GM12801 (cell line): ENCODE results near the gene ESRRG.

Experiments used
- CTCF ChIP-seq: IDR thresholded peaks from one replicate; pipeline ENCODE4 v1.5.1; 2011; ENCODE audit warnings: control low read depth; ENCODE audit not compliant: insufficient read length; ENCODE audit errors: extremely low read depth

ESRRG gene

DNA sequence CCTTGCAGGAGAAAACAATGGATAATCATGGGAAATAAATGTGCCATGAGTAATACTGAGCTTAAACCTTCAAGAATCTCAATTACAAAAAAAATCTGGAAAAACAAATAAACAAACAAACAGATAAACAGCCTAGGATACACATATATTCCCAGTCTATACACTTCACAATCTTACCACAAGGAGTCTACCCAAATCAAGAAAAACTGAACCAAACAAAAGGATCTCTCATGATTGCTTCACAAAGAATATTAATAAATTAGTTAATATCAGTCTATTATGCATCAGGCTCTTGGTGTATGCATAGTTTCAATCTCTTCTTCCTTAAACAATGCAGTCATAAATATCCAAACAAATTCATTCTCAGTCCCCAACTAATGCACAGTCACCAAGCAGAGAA, 3.2 kb upstream of the ESRRG start:
- TF ChIP-seq CTCF, result no peak

DNA sequence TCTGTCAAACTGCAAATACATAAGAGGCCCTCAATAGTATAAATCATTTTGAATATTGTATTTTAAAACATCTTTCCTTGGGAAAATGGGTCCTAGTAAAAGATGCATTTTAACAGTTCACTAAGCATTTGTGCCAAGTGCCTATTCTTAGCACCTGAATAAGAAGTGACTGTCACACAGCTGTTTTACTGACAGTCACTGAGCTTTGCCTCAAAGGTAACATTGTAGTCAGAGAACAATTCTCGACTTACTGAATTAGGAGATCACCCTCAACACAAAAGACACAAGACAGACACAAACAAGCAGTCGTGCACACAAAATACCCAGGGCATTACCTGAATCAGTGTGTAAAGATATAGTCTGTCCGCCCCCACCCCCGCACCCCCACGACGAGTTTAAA, 408 bp downstream of the ESRRG start:
- TF ChIP-seq CTCF, result no peak

DNA sequence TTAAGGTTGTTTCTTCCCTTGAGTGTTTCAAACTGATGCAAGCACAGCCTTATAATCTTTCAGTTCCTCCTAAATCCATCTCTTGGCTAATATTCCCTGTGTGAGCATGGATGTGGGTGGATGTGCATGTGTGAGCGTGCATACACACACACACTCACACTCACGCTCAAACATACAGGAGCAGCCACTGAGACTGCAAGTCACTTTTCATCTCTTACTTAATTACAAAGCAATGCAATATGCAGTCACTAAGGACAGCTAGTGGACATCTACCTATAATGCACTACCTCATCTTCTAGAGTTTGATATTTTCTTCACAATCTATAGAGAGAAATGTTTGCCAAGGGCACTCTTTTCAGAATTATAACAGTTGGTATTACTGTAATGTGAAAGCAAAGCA, 1.4 kb downstream of the ESRRG start:
- TF ChIP-seq CTCF, result no peak

GRCh38 chr1:216721062-216721461, 2.2 kb downstream of the ESRRG start:
- TF ChIP-seq CTCF, result no peak

DNA sequence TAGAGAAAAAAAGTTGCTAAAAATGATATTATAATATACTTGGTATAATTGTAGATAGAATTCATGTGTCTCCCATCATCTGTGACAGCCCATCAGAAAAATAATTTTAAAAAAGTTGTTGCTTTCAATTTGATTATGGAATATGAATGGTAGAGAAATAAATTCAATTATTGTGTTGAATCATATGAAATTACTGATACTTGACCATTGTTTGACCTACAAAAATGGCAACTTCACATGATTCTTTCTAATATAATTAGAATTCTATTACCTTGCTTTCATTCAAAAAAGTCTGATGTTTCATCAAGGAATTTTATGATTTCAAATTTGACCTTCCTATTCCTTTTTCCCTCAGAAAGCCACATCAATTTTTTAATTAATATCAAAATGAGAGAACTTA, 11.5 kb downstream of the ESRRG start:
- TF ChIP-seq CTCF, result no peak

DNA sequence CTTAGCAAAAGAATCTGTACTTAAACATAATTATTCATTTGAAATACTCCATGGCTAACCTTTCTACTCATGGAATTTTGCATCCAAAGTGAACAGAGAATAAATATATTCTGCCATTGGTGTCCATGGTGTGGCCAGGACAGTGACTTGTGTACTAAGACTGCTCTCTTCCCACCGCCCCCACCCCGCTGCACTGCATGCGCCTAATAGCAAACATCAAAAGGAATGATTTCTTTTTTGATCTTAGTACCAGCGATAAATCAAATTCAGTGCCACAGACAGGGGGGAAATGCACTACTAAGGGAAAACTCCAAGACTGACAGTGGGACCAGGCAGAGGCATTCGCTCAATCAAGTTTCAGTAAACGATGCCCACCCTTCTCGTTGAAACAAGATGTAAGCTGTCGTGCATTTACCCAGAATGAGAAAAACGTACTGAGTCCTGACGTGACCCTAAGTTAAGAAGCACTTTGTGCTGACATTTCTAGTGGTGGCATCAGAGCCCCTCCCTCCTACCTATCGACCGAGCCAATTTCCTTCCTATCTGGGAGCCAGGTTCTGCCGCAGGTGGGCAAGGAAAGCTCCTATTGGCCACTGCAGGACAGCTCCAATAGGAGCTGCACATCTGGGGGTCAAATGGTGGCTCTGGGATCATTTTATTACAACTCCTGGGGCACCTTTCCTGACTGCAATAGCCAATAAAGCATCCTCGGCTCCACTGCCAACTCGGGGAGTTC, 12.5 kb downstream of the ESRRG start:
- no peak for TF ChIP-seq CTCF

GRCh38 chr1:216710055-216710454, 13.2 kb downstream of the ESRRG start:
- TF ChIP-seq CTCF, result no peak
